22Rv1 (cell line): ENCODE measurements around the gene PRUNE1.

ENCODE experiments used
- H3K27ac ChIP-seq: fragments of 450-650 bp; 2 replicates; pipeline ENCODE4 v1.5.1; 2017
- ZFX ChIP-seq: fragments of 450-650 bp; IDR thresholded peaks from 2 replicates; pipeline ENCODE4 v1.6.1; 2017; ENCODE audit warnings: antibody characterized with exemption, borderline replicate concordance
- TF ChIP-seq, protein P1 (sequence below): fragments of 450-650 bp; IDR thresholded peaks from 2 replicates; pipeline ENCODE4 v1.5.1; 2017; ENCODE audit warnings: mild to moderate bottlenecking

The PRUNE1 gene

DNA sequence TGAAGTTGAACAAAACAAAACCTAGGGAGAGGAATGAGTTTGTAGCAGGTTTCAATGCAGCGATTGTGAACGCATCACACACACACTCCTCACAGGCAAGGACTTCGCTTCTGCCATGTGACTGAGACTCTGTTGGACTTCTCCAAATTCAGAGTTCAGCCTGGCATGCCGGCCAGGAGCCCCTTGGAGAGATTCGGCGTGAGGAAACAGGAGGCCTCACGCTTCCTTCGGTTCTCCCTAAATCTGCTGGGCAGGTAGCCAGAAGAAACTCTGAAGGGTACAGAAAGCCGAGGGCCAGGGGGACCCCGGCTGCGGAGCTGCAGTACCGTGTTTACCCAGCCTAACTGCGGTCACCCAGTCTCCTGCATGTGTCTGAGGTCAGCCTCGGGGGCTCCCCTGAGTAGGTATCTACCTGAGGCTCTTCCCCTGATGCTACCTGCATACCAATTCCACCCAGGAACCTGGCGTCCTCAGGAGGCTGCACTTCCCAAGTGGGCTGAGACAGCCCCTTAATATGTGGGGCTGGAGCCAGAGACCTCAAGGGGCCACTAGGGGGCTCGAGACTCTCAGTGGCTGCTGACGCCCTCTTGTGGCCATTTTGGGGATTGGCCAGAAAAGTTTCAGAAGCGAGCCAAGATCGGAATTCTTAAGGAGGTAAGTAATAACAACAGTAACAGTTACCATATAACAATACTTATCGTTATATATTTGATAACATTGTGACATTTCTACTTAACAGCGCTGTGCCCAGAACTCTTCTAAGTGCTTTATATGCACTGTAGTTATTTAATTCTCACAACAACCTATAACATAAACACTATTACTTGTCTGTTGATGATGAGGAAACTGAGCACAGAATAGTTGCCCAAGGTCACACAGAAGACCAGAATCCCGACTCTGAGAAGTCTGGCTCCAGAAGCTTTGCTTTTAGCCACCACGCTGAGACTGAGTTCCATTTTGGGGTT lies 28.9 kb upstream of the PRUNE1 start:
- H3K27ac ChIP-seq, result no peak overlapping the region; the same call in 1 of the 2 replicates
- TF ChIP-seq, protein P1, sequence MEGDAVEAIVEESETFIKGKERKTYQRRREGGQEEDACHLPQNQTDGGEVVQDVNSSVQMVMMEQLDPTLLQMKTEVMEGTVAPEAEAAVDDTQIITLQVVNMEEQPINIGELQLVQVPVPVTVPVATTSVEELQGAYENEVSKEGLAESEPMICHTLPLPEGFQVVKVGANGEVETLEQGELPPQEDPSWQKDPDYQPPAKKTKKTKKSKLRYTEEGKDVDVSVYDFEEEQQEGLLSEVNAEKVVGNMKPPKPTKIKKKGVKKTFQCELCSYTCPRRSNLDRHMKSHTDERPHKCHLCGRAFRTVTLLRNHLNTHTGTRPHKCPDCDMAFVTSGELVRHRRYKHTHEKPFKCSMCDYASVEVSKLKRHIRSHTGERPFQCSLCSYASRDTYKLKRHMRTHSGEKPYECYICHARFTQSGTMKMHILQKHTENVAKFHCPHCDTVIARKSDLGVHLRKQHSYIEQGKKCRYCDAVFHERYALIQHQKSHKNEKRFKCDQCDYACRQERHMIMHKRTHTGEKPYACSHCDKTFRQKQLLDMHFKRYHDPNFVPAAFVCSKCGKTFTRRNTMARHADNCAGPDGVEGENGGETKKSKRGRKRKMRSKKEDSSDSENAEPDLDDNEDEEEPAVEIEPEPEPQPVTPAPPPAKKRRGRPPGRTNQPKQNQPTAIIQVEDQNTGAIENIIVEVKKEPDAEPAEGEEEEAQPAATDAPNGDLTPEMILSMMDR, result peak; percentile 100
- no peak for TF ChIP-seq ZFX

DNA sequence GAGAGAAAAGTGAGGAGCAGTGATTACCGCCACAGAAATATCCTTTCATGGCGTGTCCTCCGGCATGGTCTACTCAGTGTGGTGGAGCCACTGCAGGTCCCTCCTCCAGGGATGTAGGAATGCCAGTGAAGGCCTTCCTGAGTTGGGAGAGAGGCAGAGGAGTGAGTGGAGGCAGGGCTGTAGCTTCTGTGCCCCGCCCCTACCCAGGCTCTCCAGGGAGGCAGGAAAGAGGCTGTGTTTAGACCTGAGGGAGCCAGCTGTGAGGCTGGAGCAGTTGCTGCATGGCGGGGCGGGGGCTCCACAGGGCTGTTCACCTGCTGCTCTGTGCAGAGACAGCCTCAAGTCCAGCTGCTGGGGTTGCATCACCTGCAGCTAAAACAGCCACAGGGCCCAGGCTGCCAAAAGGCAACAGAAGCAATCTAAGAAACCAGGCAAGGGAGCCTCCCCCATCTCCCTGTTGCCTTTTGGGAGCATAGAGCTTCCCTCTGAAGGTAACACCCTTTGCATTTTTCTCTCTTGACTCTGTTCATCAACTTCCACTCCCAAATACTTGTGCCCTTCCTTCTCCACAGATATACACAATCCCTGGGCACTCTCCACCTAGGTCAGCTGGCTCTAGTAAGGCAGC lies 27.0 kb upstream of the PRUNE1 start:
- TF ChIP-seq, protein P1, result no peak
- no peak for TF ChIP-seq ZFX

DNA sequence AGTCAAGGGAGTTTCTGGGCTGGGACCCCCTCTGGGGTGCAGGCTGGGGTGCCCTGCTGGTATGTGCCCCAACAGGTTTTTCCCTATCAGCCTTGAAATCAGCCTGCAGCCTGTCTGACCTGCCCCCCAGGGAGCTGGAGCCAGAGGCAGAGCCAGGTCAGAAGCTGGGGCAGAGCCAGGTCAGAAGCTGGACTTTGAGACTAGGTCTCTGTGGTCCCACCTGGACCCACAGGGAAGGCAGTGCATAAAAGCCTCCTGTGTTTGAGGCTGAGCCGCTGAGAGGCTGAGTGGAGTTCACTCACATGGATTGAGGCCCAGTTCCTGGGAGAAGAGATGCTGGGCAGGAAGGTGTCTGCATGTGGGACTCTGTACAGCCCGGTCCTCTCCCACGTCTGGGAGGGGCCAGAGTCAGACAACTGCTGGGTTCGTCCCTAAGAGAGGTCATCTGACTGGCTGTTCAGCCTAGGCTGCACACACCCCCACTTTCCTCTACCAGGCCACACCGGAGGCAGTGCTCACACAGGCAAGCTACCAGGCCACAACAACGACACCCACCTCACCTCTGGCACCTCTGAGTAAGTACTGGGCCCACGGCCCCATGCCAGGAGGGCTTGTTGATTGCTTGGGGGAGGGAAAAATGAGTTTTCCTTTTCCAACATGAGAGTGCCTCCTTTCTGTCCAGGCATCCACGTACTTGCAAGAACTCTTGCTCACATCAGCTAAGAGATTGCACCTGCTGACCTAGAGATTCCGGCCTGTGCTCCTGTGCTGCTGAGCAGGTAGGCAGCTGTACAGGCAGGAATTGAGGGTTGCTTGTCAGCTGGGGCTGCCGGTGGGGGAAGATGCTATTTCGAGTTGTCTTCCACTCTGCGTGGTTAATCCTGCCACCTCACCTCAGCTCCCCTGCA lies 26.2 kb upstream of the PRUNE1 start, which contains the start of gene ANXA9:
ANXA9 (plus strand) TSS at position 488 of the 908 bp plus-strand sequence. CDS start 814 bp downstream, outside the sequence.
- peak within 1 kb of the TSS; percentile 48 for H3K27ac ChIP-seq
- TF ChIP-seq, protein P1, result no peak
- TF ChIP-seq ZFX, result no peak

More for the DNA sequence above, 27.0 kb upstream of the PRUNE1 start:
- H3K27ac ChIP-seq, result peak overlapping the region; percentile 48

DNA sequence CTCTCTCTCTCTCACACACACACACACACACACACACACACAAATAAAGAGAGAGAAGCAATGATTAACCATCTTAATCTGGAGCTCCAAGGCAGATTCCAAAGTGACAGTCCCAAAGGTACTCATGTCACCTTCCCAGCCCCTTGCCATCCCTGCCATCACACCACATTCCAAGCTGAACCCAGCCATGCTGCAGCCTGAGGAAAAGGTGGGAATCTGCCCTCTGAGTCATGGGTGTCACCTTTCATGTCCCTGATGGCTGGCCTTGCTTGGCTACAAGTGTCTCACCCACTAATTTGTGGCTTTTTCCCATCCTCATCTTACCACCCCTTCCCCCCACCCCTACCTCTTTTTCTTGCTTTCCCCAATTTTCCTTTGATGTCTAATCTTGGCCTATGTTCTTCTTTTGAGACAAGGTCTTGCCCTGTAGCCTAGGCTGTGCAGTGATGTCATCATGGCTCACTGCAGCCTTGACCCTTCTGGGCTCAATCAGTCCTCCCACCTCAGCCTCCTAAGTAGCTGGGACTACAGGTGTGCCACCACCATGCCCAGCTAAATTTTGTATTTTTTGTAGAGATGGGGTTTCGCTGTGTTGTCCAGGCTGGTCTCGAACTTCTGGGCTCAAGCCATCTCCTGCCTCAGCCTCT lies 22.9 kb upstream of the PRUNE1 start:
- no peak overlapping the region for H3K27ac ChIP-seq
- TF ChIP-seq, protein P1, result no peak
- no peak for TF ChIP-seq ZFX

DNA sequence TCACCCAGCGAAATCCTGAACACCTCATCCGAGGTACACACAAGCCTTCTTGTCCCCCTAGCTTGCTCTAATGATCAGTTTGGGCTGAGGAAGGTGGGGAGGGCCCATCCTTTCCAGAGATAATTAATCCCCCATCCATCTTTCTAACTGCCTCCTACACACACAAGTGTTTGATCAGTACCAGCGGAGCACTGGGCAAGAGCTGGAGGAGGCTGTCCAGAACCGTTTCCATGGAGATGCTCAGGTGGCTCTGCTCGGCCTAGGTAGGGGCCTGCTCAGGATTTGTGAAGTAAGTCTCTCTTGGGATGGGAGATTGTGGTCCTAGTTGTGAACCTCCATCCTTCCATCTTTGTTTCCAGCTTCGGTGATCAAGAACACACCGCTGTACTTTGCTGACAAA lies 20.3 kb upstream of the PRUNE1 start:
- no peak for TF ChIP-seq ZFX
- TF ChIP-seq, protein P1, result no peak
- H3K27ac ChIP-seq, result no peak overlapping the region

DNA sequence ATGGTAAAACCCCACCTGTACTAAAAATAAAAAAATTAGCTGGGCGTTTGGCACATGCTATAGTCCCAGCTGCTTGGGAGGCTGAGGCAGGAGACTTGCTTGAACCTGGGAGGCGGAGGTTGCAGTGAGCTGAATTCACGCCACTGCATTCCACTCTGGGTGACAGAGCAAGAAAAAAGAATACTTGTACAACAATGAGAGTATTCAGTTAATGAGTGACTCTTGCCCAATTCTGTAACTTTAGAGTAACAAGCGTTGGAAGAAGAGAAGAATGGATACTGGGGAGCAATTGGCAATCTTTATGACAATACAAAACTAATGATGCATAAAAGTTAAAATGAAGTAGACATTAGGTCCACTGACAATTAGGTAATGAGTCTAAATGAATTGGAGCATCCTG lies 15.6 kb upstream of the PRUNE1 start:
- no peak for TF ChIP-seq ZFX
- TF ChIP-seq, protein P1, result no peak
- H3K27ac ChIP-seq, result no peak overlapping the region
